Amniotic stem cell (primary cell): ENCODE results near the gene SERPINA5.
"Not testable (repeated sequence)": the region's sequence is repeated elsewhere in the genome, so short reads cannot be mapped to it uniquely, and the experiment has no call there.

ENCODE experiments used
- DNase-seq: peaks from one replicate; lab custom pipeline; 2025; lab: John Stamatoyannopoulos, UW

The SERPINA5 gene

DNA sequence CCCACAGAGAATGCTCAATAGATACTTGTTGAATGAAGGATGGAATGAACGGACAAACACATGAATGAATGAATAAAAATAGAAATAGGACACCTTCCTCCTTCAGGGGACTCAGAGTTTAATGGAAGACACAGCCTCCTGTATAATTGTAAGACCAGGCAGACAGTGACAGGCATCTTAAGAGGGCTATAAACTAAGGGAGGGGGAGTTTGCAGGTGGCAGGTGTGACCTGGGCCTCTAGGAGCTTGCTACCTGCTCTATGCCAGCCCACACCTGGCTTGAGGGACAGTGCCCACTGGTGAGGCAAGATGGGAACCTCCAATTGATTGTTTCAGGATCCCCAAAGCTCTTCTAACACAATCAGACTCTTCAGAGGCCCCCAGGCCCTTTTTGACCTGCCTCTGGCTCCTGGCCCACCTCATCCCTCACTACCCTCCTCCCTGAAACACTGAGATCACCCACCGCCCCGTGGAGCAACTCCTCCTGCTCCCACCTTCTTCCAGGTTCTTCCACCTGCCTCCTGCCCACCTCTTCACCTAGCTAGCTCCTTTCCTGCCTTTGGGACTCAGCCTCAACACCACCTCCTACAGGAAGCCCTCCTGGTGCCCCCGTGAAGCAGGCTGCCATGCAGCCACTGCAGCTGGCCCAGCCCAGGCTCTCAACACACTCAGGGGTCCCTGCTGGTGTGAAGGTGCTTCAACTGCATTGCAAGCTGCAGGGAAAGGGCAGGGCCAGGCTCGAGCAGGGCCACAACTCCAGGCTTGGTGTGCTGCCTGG, 40.3 kb downstream of the SERPINA5 start:
- no peak for DNase-seq

DNA sequence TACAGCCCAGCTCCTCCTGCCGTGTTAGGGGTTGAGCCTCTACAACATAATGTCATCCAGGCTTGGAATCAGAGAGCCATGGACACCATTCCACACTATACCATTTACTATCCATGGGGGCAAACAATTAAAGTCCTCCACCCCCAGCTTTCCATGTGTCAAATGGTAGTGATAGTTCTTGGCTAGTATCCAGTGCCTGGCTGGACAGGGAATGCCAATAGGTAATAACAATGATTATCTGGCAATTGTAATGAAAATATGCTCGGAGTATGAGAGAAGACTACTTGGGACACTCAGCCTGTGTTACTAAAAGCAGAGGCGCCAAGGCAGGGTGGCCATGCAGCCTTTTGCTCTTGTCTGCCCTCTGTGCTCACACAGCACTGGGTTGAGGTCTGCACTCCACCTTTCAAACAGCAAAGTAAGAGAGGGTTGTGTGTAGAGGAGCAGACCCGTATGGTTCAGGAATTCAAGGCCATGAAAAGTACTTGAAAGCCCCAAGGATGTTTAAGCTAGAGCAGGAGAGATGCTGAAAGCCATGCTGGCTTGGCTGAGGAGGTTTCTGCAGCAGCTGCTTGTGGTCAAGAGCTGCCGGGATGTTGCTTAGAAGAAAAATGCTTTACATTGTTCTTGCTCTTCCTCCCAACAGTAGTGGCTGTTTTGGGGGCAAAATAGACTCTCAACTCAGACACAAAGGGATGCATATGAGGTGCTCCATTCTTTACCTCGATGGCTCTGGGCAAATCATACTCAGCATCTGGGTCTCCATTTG, 41.6 kb downstream of the SERPINA5 start:
- no peak for DNase-seq

DNA sequence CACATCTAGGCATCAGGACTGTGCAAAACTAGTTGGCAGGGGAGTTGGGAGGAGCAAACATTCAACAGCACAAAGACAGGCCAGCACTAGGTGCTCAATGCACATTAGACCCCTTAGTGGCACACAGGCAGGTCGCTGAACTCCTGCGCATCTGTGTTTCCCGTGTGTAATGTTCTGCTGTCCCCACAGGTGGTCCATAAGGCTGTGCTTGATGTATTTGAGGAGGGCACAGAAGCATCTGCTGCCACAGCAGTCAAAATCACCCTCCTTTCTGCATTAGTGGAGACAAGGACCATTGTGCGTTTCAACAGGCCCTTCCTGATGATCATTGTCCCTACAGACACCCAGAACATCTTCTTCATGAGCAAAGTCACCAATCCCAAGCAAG, 42.2 kb downstream of the SERPINA5 start:
- no peak for DNase-seq

DNA sequence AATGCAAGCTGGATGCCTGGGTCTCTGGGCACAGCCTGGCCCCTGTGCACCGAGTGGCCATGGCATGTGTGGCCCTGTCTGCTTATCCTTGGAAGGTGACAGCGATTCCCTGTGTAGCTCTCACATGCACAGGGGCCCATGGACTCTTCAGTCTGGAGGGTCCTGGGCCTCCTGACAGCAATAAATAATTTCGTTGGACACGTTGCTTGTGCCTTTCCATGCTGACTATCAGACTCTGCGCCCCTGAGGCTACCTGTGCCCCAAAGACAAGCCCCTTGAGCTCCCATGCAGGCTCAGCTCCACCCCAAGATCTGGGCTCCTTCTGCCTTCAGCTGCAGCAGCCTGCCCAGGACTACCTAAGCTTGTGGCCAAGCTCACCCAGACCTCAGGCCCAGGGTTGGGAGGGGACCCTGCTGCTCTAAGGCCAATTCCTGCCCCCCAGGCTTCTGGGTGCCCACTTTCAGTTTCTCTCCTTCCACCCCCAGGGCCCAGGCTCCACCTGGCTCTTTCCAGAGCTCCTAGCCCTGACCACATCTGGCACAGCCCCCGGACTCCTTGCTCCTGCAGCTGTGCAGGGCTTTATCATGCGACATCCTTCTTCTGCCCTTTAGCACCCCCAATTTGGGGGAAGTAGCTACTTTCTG, 42.8 kb downstream of the SERPINA5 start:
- DNase-seq: no peak

GRCh38 chr14:94624537-94625352, 43.5 kb downstream of the SERPINA5 start:
- no peak for DNase-seq

DNA sequence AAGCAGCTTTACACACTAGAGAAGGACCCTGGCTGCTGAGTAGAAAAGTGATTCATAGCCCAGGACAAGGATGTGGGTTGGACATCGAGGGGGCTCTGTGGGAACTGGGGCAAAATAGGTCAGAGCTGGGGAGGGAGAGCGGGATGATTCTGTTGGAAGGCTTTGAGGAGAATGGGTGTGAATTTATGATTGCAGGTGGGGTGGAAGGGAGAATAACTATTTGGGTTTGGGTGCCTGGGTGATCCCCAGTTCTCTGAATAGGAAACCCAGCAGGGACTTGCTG, 44.1 kb downstream of the SERPINA5 start:
- DNase-seq: no peak

DNA sequence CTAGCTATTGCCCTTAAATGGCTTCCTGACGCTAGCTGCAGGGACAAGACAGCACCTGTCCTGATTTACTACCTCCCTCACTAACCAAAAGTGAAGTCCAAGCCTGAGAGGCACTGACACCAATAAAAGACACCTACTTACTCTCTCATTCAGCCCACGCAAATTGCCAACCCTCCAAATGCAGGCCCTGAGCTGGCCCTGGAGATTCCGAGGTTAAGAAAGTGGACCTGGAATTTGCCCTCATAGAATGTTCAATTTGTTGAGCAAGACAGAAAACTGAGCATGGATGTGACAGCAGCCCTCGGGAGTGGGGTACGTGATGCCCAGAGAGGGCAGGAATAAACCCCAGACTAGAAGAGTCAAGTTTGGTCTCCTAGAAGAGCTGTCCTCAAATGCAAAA, 47.4 kb downstream of the SERPINA5 start:
- no peak for DNase-seq

- DNase-seq: no peak
Measured at GRCh38 chr14:94630396-94630795, 49.2 kb downstream of the SERPINA5 start.

DNA sequence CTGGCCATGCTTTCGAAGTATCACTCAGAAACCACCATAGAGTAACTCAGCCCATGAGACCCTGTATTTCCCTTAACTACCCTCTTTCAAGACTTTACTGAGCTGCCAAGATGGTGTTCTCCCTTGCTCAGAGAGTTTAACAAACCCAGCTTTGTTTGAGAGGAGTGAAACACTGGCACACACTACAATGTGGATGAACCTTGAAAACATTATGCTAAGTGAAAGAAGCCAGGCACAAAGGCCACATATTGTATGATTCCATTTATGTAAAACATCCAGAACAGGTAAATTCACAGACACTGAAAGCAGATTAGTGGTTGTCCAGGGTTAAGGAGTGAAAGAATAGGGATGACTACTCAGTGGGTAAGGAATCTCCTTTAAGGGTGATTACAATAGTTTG, 49.8 kb downstream of the SERPINA5 start:
- no peak for DNase-seq

DNA sequence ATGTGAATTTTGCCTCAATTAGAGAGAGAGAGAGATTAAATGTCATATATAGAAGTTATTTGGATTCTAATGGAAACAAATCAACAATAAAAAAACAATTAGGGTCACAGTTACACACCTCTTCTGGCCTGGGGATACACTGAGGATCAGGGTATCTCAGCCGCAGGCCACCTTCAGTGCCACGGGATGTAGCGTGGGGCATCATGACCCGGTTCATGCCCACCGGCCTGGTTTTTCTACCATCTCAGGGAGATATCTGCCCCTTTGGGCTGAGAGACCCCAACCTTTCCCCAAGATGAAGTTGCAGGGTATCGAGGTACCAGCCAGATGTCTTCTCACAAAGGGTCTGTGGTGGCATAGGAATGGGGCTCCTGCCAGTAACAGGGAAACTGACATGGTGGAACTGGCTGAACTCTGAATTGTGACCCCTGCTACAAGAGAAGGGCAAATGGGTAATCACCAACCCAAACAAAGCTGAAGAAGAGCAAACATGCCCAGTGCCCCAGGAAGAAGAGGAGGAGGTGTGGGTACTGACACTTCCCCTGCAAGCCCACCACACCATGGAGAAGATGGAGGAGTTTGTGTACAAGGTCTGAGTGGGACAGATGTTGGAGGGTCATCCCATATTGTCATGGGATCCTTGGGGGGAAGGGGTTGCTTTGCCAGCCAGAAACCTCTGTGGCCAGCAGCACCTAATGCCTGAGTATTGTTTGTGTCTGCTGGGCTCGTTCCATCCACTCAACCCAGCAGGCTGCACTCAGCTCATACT, 50.5 kb downstream of the SERPINA5 start:
- DNase-seq: no peak

- no peak for DNase-seq
Measured at GRCh38 chr14:94632305-94632590, 51.0 kb downstream of the SERPINA5 start.

DNA sequence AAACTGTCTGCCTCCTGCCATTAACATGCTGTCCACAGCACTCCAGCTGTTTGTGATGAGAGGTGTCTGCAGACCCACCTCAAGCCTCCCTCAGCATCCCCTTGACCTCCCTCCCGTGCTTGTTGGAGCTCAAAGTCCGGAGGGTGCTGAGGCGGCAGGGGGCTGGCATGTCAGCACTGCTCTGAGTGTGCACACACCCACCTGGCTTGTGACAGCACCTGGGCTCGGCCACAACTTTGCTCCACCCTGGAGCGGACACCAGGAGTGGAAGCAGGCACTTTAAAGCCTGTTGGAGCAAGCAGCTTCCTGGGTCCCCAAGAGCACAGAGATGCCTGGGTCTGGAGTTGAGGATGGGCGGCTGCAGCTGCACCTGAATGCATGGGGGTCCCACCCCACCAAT, 51.9 kb downstream of the SERPINA5 start:
- no peak for DNase-seq

- no peak for DNase-seq
Measured at GRCh38 chr14:94635154-94635553, 53.9 kb downstream of the SERPINA5 start.

- DNase-seq: no peak
Measured at GRCh38 chr14:94636744-94637412, 55.7 kb downstream of the SERPINA5 start.

- not testable (repeated sequence) for DNase-seq
Measured at GRCh38 chr14:94637814-94638213, 56.6 kb downstream of the SERPINA5 start.

DNA sequence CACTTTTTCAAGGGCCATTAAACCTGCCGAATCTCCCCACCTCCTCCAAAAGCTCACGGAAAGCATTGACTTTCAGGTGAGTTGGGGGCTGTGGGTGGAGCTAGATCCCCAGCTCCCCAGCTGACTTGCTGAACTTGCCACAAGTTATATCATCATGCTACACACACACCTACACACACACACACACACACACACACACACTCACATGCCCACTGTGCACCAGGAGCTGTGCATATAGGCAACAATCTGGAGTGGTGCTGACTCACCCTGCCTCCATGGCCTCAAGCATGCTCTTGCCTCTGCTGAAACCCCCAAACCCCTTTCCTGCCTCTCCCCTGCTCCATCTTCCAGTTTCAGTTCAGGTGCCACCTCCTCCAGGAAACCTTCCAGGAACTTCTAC, 57.1 kb downstream of the SERPINA5 start:
- DNase-seq: no peak

DNA sequence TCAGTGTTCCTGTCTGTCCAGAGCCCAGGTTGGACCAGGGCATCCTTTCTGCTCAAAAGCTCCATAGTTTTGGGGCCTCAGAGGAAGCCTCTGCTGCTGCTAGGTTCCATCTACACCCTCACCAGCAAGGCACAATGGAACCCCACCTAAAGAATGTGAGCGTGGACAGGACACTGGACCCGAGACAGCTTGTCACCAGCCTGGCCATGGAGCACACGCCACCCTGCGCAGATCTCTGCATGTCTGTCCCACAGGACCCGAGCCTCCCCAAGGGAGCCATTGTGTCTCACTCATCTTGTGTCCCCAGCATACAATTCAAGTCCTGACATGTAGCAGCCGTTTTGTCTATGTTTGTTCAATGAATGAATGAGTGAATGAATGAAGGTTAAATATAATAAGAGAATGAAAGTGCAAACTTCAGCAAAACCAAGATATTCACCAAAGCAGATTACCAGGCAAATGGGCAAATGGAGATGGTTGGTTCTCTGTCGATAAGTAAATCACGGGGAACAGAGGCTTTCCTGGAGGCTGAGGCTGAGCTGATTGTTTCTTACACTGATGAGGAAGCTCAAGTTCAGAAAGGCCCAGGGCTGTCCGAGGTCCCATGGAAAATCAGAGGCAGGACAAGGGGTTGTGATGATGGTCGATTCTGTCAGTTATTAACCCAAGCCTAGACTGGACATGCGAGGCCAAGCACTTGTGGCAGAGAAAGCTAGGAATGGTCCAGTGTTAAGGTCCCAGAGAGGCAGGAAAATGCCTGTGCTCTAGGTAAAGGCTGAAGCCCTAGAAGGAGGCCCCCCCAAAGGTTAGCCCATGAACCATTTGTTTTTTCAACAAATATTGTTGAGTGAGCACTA, 58.0 kb downstream of the SERPINA5 start:
- DNase-seq: no peak

- no peak for DNase-seq
Measured at GRCh38 chr14:94640721-94641631, 59.8 kb downstream of the SERPINA5 start.

- DNase-seq: no peak
Measured at GRCh38 chr14:94641632-94641955, 60.4 kb downstream of the SERPINA5 start.
